NCI-H526 treated with DMSO at 0.1 percent for 48 hours (cell line): ENCODE data around the gene TRAF2.

ENCODE experiments used
- DNase-seq: peaks from one replicate; lab custom pipeline; 2025; lab: John Stamatoyannopoulos, UW

TRAF2 gene

DNA sequence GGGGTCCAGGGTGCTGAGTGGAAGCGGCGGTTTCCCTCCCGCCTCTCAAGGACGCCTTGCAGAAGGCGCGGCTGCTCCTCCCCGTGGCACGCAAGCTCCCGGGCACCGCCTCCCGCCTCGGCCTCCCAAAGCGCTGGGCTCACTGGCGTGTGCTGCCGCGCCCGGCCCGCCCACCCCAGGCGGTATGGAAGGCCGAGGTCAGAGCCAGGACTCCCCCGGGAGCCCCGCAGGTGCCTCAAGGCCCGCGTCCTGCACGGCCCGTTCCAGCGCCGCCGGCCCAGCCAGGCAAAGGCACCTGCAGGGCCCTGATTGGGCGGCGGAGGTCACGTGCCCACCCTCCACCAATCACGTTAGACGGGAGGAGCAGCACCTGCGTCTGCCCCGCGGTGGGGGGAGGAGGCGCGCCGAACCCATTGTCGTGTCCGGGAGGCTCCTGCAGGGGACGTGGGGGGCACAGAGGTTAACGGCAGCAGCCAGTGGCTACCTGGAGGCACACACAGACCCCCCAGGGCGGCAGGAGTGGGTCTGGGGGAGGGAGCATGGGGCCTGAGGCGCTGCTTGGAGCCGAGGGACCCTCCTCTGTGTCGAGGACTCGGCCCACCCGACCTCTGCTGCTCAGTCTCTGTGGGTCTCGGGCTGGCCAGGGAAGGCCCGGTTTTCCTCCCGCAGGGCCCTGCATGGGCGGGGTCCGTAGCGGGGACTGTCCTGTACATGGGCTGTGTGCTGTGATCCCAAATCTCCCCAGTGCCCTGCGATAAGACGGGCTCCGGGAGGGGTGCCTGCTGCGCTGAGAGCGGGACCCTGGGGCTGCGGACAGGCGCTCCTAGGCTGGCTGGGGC, 63.7 kb downstream of the TRAF2 start:
- DNase-seq = peak; percentile 69

DNA sequence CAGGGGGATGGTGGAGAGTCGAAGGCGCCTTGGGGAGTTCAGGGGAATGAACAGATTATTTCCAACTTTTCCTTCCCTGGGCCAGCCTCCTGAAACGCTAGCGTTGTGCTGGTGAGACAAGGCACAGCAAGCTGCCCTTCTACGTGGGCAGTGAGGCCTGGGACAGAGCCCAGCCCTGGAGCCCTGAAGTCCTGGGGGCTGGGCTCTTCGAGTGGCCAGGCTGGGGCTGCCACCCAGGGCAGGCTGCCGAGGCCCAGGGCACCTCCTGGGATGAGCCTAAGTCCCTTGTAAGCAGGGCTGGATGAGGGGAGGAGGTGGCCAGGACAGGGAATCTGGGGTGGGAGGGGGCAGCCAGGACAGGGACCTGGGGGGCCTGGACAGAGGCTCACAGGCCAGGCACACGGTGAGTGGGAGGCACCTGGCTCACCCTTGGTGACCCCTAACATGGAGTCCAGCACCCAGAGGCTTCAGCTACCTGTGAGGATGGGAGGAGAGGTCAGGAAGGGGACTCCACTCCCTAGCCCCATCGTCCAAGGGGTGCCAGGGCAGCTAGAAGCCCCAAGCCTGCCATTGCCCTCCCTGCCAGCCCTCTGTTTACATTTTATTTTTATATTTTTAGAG, 64.5 kb downstream of the TRAF2 start:
- no peak for DNase-seq

DNA sequence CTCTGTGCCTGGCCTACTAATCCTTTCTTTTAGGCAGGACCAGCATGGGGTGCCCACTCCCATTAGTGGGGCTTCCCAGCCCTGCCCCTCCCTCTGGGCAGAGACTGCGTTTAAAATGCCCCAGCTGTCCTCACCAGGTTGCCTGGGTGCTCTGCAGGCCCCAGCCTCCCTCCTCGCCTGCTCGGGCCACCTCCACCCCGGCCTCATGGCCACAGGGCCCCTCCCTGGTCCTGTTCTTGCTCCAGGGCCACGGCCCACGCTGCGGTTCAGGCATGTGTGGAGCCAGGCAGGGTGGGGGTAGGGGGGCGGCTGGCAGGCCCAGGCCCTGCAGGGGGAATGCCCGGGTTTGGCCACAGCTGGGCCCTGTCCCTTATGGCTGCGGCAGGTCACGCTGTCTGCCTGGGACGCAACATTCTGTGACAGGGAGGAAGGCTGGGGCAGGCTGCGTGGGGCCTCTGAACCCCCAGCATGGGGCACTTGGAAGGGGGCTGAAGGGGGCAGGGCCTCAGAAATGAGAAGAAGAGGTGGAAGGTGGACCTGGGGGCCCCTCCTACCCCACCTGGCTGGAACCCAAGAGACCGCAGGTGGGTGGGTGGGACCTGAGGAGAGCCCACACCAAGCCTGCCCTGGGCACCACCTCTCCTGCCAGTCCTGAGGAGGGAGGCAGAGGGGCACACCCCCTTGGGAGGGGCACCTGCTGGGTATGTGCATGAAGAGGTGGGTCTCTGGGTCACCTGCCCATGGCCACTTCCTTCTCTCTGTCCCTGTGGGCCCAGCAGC, 65.4 kb downstream of the TRAF2 start, which contains the start of gene LCN12:
Gene LCN12 (plus strand): TSS at position 733 of the 780 bp plus-strand sequence. CDS start 55 bp downstream, outside the sequence.
- DNase-seq = no peak

DNA sequence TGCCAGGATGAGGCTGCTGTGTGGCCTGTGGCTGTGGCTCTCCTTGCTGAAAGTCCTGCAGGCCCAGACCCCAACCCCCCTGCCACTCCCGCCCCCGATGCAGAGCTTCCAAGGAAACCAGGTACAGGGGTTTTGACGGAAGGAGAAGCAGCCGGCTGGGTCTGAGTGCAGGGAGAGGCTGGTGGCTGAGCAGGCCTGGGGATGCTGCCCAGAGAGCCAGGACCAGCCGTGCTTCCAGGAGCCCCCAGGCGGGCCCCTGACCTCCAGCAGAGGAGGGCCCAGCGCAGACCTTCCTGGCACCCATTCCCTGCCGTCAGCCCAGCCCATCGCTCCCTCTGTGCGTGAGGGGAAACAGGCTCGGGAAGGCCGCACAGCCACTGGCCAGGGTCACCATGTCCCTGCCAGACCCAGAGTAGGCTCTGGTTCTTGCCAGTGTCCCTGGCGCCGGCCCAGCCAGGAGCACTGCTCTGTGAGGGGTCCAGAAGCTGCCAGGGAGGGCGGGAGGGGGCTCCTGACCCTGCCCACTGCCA, 66.1 kb downstream of the TRAF2 start:
- DNase-seq = no peak

DNA sequence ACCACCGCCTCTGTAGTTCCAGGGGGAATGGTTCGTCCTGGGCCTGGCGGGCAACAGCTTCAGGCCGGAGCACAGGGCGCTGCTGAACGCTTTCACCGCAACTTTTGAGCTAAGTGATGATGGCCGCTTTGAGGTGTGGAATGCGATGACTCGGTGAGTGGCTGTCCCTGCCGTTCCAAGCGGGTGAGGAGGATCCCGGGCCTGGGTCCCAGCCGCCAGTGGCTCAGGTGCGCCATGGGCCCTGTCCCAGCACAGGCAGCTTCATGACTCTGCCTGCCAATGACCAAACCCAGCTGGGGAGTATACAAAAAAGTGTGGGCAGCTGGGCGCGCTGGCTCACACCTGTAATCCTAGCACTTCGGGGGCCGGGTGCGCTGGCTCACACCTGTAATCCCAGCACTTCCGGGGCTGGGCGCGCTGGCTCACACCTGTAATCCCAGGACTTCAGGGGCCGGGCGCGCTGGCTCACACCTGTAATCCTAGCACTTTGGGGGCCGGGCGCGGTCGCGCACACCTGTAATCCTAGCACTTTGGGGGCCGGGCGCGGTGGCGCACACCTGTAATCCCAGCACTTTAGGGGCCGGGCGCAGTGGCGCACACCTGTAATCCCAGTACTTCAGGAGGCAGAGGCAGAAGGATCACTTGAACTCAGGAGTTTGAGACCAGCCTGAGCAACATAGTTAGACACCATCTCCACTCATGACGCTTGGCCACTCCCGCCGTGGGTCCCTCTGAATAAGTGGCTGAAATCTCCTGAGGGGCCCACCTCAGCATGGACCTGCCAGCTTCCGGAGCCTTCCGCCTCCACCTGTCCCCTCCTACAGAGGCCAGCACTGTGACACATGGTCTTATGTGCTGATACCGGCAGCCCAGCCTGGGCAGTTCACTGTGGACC, 66.8 kb downstream of the TRAF2 start:
- no peak for DNase-seq

DNA sequence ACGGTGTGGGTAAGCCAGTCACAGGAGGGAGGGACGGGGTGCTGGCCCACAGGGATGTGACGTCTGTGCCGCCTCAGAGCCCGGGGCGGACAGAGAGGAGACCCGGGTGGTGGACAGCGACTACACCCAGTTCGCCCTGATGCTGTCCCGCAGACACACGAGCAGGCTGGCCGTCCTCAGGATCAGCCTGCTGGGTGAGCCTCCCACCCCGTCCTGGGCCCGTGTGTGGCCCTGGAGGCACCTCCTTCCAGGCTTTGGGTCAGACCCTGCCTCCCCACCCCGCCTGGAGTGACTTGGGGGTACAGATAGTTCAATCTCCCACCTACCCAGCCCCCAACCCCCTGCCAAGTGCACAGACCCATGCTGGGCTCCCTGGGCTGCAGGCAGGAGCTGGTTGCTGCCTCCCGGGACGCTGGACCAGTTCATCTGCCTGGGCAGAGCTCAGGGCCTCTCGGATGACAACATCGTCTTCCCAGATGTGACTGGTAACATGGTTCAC, 67.5 kb downstream of the TRAF2 start:
- no peak for DNase-seq

DNA sequence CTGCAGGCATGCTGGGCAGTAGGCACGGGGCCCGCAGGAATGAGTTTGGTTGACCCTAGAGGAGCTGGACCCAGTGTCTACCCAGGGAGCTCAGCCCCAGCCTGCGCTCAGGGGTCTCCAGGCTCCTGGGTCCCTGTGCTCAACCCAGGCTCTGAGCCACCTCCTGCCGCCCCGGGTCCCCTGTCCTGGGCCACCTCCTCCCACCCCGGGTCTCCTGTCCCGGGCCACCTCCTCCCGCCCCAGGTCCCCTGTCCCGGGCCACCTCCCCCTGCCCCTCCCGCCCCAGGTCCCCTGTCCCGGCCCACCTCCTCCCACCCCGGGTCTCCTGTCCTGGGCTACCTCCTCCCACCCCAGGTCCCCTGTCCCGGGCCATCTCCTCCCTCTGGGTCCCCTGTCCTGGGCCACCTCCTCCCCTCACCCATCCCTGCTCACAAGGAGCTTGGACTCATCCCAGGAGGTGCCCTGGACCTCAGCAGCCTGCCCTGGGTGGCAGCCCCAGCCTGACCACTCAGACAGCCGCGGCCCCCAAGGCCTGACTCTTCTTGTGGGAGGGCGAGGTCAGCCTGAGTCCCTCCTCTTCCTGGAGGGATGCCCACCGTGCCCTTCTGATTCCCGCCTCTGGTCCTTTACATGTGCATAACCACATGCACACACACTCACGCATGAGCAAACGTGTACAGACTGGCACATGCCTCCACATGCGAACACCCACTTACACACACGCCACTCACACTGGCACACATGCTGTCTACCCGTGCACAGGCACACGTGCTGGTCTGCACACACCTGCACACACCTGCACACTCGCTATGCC, 68.2 kb downstream of the TRAF2 start:
- DNase-seq = no peak

DNA sequence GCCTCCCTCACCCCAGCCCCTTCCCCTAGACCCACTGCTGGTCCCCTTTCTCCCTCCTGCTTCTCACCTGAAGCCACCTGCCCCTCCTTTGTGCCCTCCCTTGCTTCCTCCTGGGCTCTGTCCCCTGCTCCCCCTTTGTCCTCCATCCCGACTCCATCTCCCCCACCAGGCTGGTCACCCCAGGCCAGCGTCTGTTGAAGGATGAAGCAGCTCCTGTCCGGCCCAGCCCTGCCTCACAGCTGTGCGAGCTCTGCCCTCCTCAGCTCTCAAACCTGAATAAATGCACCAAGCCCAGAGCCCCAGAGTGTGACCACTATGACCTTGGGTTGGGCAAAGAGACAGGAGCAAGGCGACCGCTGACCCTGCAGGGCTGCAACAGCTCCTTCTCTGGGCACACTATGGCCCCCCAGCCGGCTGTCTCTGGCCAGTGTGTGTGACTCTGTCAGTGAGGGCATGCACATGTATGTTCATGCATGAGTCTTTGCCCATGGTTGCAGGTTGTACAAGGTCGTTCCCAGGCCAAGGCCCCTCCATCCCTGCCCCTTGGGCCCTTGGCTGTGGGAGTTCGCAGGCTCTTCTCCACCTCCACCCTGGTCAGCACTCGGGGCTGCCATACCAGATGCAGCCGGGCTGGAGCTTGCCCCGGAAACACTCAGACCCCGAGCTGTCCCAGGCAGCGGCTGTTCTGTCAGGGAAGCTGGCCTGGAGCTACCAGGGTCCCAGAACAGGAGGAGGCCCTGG, 69.1 kb downstream of the TRAF2 start:
- no peak for DNase-seq

DNA sequence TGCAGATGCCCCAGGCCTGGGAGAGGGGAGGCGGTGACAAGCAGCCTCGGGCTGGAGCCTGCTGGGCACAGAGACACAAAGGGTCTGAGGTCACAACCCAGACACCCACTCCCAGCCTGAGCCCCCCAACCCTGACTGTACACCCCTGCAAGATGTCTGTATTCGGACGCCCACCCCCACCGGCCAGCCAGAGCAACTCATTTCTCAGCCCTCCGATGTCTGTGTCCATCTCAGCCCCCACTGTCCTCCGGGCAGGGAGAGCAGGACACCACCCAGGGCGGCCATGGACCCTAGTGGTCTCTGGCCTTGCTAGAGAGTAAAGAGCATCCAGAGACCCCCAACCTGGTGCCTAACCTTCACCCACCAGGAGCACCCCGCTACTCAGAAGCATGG, 69.6 kb downstream of the TRAF2 start:
- DNase-seq = no peak

DNA sequence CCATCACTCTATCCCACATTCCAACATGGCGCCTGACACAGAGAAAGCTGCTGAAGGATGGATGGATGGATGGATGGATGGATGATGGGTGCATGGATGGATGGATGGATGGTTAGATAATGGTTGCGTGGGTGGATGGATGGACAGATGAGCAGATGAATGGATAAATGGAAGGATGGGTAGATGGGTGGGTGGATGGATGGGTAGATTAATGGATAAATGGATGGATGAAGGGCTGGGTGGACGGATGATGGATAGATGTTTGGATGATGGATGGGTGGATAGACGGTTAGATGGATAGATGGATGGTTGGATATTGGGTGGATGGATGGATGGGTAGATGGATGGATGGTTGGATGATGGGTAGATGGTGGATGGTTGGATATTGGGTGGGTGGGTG, 70.3 kb downstream of the TRAF2 start:
- no peak for DNase-seq

DNA sequence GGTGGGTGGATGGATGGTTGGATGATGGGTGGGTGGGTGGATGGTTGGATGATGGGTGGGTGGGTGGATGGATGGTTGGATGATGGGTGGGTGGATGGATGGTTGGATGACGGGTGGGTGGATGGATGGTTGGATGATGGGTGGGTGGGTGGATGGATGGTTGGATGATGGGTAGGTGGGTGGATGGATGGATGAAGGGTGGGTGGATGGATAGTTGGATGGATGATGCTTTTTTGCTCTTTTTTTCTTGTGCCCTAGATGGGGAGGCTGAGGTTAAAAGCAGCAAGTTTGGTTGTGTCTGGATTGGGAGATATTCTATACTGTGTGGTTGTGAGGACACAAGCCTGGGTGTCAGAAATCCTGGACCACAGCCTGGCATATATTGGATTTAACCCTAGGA, 71.1 kb downstream of the TRAF2 start:
- DNase-seq = no peak

DNA sequence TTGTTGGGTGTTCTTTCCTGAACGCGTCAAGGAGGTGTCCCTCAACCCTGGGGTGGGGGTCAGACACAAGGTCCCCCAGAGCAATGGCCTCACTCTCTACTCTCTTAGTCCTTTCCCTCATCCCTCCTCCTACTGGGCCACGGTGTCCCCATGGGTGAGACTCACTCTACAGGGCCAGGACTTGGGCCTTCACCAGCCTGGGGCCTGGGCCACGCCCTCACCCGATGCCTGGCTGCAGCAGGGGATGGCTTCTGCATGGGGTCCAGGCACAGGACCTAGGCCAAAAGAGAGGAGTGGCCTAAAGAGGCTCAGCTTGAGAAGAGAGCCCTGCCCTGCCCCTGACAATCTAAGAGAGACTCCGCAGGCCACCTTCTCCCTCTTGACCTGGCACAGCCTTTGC, 71.6 kb downstream of the TRAF2 start:
- no peak for DNase-seq

DNA sequence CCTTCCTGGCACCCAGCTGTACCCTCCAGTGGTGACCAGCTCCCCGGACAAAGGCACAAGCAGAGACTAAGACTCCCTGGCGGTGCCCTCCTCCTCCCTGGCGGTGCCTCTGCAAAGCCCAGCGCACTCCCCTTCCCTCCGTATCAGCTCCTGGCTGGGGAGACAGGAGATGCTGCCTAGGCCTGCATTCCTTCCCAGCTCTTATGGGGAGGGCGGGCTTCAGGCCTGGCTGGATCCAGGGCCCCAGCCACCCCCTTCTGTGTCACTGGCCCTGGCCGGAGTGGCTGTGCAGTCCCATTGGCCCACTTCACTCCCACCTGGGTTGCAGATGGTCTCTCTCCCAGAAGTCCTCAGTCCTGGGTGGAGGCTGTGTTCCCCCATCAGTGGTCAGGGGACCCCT, 72.2 kb downstream of the TRAF2 start:
- DNase-seq = no peak

DNA sequence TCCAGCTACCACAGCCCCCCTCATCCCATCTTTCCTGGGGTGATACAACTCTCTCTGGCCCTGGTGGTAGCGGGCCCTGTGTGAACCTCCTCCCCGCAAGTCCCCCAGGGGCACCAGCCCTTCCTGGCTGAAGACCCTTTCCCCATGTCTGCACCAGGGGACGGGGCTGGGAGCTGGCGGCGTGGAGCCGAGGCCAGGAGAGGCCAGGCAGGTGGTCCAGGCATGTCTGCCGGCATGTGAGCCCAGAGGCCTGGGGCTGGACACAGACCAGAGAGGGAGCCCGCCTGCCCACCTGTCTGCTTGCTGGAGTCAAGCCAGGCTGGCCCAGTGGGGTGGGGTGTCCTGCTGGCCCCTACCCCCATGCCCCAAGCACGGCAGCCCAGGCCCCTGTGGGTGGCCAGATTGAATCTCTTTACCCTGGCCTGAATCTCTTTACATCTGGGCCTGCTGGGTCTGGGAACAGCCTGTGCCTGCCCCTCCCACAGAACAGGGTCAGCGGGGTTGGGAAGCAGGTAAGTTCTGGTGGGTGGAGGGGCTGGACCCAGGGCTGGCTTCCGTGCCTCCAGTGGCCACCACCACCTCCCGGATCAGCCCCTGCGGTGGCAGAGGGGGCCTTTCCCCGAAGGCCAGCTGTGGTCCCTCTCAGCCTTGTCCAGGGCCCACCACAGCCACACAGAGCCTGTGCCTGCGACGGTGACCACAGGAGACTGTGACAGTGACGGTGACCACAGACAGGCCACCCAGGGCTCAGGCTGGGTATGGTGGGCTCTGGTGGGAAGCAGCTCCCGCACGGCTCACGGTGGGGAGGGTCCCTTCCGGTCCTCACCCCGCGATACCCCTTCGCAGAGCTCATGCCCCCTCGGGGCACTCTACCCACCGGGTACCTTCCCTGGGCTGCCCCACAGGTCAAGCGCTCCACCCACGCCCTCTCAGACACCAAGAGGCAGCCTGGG, 72.9 kb downstream of the TRAF2 start:
- no peak for DNase-seq

DNA sequence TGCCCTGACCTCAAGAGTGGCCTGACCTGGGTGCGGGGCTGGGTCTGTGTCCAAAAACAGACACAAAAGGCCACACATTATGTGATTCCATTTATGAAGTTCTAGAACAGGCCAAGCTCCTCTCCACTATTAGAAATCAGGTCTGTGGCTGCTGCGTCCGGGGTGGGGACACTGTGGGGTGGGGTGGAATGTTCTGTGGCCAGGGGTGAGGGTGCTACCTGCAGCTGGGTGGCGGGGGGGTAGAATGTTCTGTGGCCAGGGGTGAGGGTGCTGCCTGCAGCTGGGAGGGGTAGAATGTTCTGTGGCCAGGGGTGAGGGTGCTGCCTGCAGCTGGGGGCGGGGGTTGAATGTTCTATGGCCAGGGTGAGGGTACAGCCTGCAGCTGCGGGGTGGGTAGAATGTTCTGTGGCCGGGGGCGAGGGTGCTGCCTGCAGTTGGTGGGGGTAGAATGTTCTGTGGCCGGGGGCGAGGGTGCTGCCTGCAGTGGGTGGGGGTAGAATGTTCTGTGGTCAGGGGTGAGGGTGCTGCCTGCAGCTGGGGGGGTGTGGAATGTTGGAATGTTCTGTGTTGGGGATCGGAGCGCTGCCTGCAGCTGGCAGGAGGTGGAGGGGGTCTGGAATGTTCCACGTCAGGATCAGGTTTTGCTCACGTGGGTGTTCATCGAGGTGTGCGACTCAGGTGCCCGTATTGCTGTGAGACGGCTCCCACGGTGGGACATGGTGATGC, 74.1 kb downstream of the TRAF2 start:
- no peak for DNase-seq

DNA sequence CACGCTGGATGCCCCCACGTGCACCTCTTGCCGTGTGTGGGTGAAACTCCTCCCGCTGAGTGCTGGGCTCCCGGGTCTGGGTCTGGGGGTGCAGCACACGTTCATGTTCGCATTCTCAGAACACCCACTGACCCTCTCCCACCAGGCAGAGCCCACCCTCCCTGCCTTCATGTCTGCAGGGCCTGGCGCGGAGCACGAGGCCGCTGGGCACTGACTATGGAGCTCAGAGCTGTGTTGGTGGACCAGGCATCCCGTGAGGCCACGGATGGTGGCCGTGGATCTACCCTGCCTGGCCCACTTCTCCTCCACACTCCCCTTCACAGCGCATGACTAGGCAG, 74.6 kb downstream of the TRAF2 start:
- no peak for DNase-seq

DNA sequence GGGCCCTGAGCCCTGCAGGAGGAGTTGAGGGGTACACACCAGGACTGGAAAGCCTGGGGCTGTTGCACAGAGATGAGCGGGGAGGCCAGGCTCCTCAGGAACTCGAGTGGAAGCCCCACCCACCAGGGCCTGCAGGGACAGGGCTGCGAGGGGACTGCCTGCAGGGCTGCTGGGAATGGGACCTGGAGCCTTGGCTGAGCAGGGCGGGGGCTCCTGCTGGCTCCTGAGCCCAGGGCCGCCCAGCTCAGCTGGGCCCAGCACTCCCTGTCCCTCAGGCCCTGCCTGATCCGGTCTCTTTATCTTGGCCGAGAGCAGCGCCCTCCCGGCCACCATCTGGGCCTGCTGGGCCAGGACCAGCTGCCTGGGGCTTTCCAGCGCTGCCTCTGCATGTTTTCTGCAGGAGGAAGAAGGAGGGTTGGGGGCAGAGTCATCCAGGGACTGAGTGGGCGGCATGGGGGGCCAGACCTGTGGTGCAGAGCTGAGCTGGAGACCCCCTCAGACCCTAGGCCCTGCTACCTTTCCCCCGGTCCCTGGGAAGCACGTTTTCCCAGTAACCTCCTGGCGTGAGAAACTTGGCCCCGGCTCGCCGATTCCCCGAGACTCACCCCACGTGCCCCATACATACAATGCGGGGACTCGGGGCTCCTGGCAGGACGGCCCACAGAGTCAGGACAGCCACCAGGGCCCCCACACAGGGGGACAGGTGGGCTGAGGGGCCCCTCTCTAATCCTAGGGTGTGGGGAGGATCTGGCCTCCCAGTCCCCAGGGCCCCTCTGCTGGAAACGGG, 75.2 kb downstream of the TRAF2 start:
- DNase-seq = no peak
